A673 (cell line): ENCODE data around the gene POU2AF3. TPM values are rescaled to one million over a fixed set of nuclear protein-coding genes. Genes with fewer than 3 reads are reported as not detected.

Experiments
- BruUV-seq: library from RNA; stranded (reverse); fragments of 400-500 nt; replicated peaks from 2 replicates; lab custom pipeline; 2021; lab: Mats Ljungman, UMichigan
- CTCF ChIA-PET: fragments of 300-600 bp; sonication (Branson Sonifier 250); formaldehyde crosslinking; loops from one replicate; lab custom pipeline; 2022; ENCODE audit warnings: antibody characterized with exemption; lab: Charles Lee
- POLR2A ChIA-PET: fragments of 300-600 bp; sonication (Branson Sonifier 250); formaldehyde crosslinking; loops from one replicate; lab custom pipeline; 2022; ENCODE audit warnings: antibody characterized with exemption; ENCODE audit not compliant: low non-redundant PET; lab: Charles Lee
- DNase-seq: peaks from one replicate; pipeline ENCODE4 v3.0.0-alpha.2; 2015; ENCODE audit warnings: low spot score
- H3K27ac ChIP-seq: fragments of 200-600 bp; sonication (generic); 2 replicates; pipeline ENCODE4 v1.5.1; 2016; ENCODE audit warnings: mixed run types, low read depth, mild to moderate bottlenecking, mixed read lengths, antibody characterized with exemption, low read length; ENCODE audit not compliant: poor library complexity, severe bottlenecking
- H3K27me3 ChIP-seq: fragments of 200-600 bp; sonication (generic); replicated peaks from 2 replicates; pipeline ENCODE4 v1.6.1; 2017; ENCODE audit warnings: mixed run types, low read depth, mild to moderate bottlenecking, mixed read lengths, antibody characterized with exemption, low read length; ENCODE audit not compliant: insufficient read depth, poor library complexity
- H3K36me3 ChIP-seq: fragments of 200-600 bp; sonication (generic); 2 replicates; pipeline ENCODE4 v1.6.1; 2016; ENCODE audit warnings: mixed run types, mild to moderate bottlenecking, mixed read lengths, antibody characterized with exemption, low read length; ENCODE audit not compliant: insufficient read depth, poor library complexity, severe bottlenecking
- H3K4me1 ChIP-seq: fragments of 200-600 bp; sonication (generic); 2 replicates; pipeline ENCODE4 v1.6.1; 2017; ENCODE audit warnings: mixed run types, mild to moderate bottlenecking, mixed read lengths, antibody characterized with exemption, low read length; ENCODE audit not compliant: insufficient read depth, poor library complexity, severe bottlenecking
- H3K4me3 ChIP-seq: fragments of 200-600 bp; sonication (generic); 2 replicates; pipeline ENCODE4 v1.5.1; 2016; ENCODE audit warnings: low read depth, mixed run types, mild to moderate bottlenecking, mixed read lengths, low read length; ENCODE audit not compliant: poor library complexity, severe bottlenecking
- H3K9me3 ChIP-seq: fragments of 200-600 bp; sonication (generic); 2 replicates; pipeline ENCODE4 v1.6.1; 2016; ENCODE audit warnings: mixed run types, low read depth, mild to moderate bottlenecking, mixed read lengths, antibody characterized with exemption, low read length; ENCODE audit not compliant: poor library complexity, severe bottlenecking
- EZH2 ChIP-seq: fragments of 200-600 bp; sonication (generic); IDR thresholded peaks from 2 replicates; pipeline ENCODE4 v1.6.1; 2017; ENCODE audit warnings: borderline replicate concordance, low read depth, mild to moderate bottlenecking, mixed read lengths, antibody characterized with exemption, low read length; ENCODE audit not compliant: poor library complexity, severe bottlenecking
- intact Hi-C: fragments of 100-400 bp; cut with micrococcal nuclease; formaldehyde crosslinking; loops from one replicate; pipeline ENCODE4 v1.10.0; 2022; ENCODE audit not compliant: unreplicated experiment
- total RNA-seq: library from RNA; stranded (reverse); gene quantifications from 2 replicates; pipeline ENCODE4 v1.2.3, GENCODE V29; 2021
- TF ChIP-seq, protein P1 (sequence below): fragments of 300-800, 200-600 bp; sonication (generic); conservative IDR thresholded peaks from 2 replicates; pipeline ENCODE4 v1.5.1; 2017; ENCODE audit warnings: low read depth, mild to moderate bottlenecking, antibody characterized with exemption, low read length, moderate library complexity, mixed read lengths

POU2AF3 gene
- total RNA-seq, 1 experiment from 2014 or later = 0.77 TPM

DNA sequence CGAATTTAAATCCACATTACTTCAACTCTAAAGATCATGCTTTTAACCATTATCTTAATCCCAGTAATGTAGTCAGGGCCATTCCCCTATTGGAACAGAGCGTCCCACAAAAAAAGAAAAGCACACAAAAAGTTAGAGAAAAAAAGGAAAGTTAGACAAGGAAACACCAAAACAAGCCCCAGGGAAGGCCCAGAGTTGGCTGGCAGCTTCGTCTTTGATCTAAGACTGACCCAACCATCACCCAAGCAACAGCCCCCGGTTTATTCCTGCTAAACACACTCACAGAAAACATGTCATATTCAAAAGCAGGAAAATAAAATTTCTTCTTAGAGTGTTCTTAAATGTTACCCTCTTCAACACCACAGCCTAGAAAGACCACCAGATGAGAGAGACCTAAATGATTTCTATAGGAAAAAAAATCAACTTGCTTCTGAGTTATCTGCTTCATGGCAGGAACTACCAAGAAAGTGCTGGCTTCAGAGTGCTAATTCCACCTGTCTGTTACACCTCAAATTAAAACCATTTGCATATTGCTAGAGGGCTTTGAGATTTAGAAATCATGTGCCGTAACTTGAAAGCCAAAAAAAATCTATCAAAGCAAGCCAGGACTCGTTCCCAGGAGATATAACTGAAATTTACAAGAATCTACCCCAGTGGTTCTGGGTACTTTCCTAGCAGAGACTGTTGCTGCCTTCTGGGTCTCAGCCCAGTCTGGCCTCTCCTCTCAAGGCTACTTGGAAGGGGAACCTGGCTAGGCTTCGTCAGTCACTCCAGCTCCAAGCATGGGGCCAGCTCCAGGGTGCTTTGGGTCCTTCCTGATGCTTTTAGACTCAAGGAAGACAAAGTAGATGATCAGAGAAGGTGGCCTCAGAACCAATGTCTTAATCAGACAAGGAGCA, 31.2 kb downstream of the POU2AF3 start:
- Histone ChIP-seq H3K27me3 (no peaks in the 10 kb centered on the region), H3K27ac (no peak overlapping the region), H3K36me3 (no peaks in the 10 kb centered on the region), H3K4me1 (peaks cover 8% of the 10 kb centered on the region), H3K9me3 (no peaks in the 10 kb centered on the region), H3K4me3 (no peak overlapping the region)
- no TSS peak for BruUV-seq
- POLR2A ChIA-PET = no interaction called here
- TF ChIP-seq EZH2 = no peak
- TF ChIP-seq, protein P1, sequence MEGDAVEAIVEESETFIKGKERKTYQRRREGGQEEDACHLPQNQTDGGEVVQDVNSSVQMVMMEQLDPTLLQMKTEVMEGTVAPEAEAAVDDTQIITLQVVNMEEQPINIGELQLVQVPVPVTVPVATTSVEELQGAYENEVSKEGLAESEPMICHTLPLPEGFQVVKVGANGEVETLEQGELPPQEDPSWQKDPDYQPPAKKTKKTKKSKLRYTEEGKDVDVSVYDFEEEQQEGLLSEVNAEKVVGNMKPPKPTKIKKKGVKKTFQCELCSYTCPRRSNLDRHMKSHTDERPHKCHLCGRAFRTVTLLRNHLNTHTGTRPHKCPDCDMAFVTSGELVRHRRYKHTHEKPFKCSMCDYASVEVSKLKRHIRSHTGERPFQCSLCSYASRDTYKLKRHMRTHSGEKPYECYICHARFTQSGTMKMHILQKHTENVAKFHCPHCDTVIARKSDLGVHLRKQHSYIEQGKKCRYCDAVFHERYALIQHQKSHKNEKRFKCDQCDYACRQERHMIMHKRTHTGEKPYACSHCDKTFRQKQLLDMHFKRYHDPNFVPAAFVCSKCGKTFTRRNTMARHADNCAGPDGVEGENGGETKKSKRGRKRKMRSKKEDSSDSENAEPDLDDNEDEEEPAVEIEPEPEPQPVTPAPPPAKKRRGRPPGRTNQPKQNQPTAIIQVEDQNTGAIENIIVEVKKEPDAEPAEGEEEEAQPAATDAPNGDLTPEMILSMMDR = no peak
- intact Hi-C loops = no loop called here
- CTCF ChIA-PET = no interaction called here
- DNase-seq = no peak

DNA sequence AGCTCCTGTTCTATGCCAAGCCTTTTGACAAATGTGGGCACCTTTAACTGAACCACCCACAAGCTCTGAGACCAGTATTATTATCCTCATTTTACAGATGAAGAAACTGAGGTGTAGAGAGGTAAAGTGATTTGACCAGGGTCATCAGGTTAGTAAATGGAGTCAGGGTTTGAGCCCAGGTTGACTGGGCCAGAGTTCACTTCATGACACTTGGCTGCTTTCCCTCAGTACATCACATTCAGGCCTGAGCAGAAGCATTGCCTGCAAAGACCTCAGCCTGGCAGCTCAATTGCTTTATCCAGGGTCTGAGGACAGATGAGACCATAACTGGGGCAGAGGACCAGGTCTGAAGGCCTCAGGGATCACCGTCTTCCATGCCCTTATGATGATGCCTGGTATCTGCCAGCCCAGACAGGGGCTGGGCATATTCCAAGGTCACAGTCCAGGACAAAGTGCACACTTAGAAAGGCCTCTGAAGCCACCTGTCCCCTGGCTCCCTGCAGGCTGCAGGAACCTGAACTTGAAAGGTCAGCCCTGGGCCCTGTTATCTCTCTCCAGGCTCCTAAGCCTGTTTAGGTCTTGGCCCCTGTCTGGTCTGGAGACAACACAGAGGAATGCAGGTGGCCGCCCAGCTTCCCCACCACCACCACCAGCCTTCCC, 32.0 kb downstream of the POU2AF3 start:
- ChIA-PET POLR2A (no interaction called here), CTCF (no interaction called here)
- BruUV-seq = no TSS peak

DNA sequence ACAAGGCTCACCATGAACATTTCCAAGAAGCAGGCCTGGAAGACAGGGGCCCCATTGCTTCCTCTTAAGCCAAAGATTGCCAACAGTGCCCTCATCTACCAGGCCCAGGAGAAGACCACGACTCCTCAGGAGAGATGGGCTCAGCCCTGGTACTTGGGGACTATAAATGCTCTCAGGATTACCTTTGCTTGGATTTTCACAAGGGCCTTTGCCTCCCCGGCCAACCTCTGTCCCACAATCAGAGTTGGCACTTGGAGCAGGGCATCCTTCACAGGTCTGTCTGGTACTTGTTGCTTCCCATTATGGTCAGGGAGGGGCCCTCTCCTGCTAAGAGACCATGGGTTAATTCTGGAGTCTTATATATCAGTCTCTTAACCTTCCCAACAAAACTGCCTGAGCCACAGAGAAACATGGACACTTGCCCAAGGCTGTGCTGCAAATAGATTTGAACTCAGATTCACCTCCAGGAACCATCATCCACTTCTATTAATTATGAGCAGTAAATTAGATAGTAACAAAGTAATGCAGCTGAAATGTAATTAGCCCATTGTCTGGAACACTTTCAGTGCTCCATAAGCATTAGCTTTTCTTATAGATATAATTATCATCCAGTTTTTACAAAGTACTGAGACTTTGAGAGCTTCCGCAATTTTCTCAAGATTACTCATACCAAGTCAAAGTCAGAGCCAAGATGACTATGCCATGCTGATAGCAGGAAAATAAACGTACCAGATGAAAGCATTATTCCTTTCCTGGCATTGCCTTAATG, 33.5 kb downstream of the POU2AF3 start:
- DNase-seq = no peak

More for the DNA sequence above, 32.0 kb downstream of the POU2AF3 start:
- TF ChIP-seq, protein P1 = no peak
- no peak for TF ChIP-seq EZH2
- Histone ChIP-seq H3K27ac (no peak overlapping the region), H3K4me3 (no peak overlapping the region), H3K27me3 (no peaks in the 10 kb centered on the region), H3K4me1 (peaks cover 16% of the 10 kb centered on the region), H3K9me3 (no peaks in the 10 kb centered on the region), H3K36me3 (no peaks in the 10 kb centered on the region)
- no peak for DNase-seq
- intact Hi-C loops = no loop called here

More for the DNA sequence above, 33.5 kb downstream of the POU2AF3 start:
- no peak for TF ChIP-seq EZH2
- TF ChIP-seq, protein P1 = no peak
- Histone ChIP-seq H3K9me3 (no peaks in the 10 kb centered on the region), H3K36me3 (no peaks in the 10 kb centered on the region), H3K4me3 (no peak overlapping the region), H3K4me1 (peaks cover 31% of the 10 kb centered on the region), H3K27me3 (no peaks in the 10 kb centered on the region), H3K27ac (no peak overlapping the region)
- POLR2A ChIA-PET = no interaction called here
- CTCF ChIA-PET = no interaction called here
- BruUV-seq = no TSS peak
- intact Hi-C loops = no loop called here
